Loucy (cell line): ENCODE results near the gene SLC7A6OS.

ENCODE experiments used
- H2AFZ ChIP-seq: fragments of 200-600 bp; sonication (generic); 2 replicates; pipeline ENCODE4 v1.6.0; 2016; ENCODE audit warnings: antibody characterized with exemption, mild to moderate bottlenecking, low read length, moderate library complexity
- H3F3A ChIP-seq: fragments of 200-600 bp; 2 replicates; pipeline ENCODE4 v1.6.0; 2016; ENCODE audit warnings: antibody characterized with exemption, low read depth, mild to moderate bottlenecking
- H3K27me3 ChIP-seq: fragments of 200-600 bp; sonication (generic); 2 replicates; pipeline ENCODE4 v1.6.1; 2014; ENCODE audit warnings: low read length, mild to moderate bottlenecking; ENCODE audit not compliant: insufficient read depth, poor library complexity, severe bottlenecking
- H3K36me3 ChIP-seq: fragments of 200-600 bp; sonication (generic); 2 replicates; pipeline ENCODE4 v1.6.1; 2016; ENCODE audit warnings: low read length; ENCODE audit not compliant: insufficient read depth
- H3K4me1 ChIP-seq: fragments of 200-600 bp; sonication (generic); 2 replicates; pipeline ENCODE4 v1.5.1; 2014; ENCODE audit warnings: low read length, mild to moderate bottlenecking; ENCODE audit not compliant: insufficient read depth, poor library complexity, severe bottlenecking
- H3K4me2 ChIP-seq: fragments of 200-600 bp; sonication (generic); 2 replicates; pipeline ENCODE4 v1.6.0; 2014; ENCODE audit warnings: antibody characterized with exemption, low read length, low read depth, mild to moderate bottlenecking; ENCODE audit not compliant: poor library complexity, severe bottlenecking
- H3K4me3 ChIP-seq: fragments of 200-600 bp; sonication (generic); 2 replicates; pipeline ENCODE4 v1.5.1; 2014; ENCODE audit warnings: low read length, mild to moderate bottlenecking, mixed read lengths; ENCODE audit not compliant: poor library complexity, severe bottlenecking
- H3K79me2 ChIP-seq: fragments of 200-600 bp; sonication (generic); 2 replicates; pipeline ENCODE4 v1.6.1; 2014; ENCODE audit warnings: low read length; ENCODE audit not compliant: insufficient read depth
- H3K9ac ChIP-seq: fragments of 200-600 bp; sonication (generic); 2 replicates; pipeline ENCODE4 v1.6.0; 2014; ENCODE audit warnings: mild to moderate bottlenecking, low read depth, low read length, moderate library complexity; ENCODE audit not compliant: poor library complexity, severe bottlenecking
- H3K9me2 ChIP-seq: fragments of 200-600 bp; sonication (generic); replicated peaks from 2 replicates; pipeline ENCODE4 v1.6.1; 2016; ENCODE audit warnings: low read depth, low read length, mixed read lengths
- H3K9me3 ChIP-seq: fragments of 200-600 bp; sonication (generic); 2 replicates; pipeline ENCODE4 v1.6.1; 2014; ENCODE audit warnings: mild to moderate bottlenecking, antibody characterized with exemption, low read length, low read depth; ENCODE audit not compliant: insufficient read depth
- H4K20me1 ChIP-seq: fragments of 200-600 bp; sonication (generic); 2 replicates; pipeline ENCODE4 v1.6.0; 2014; ENCODE audit warnings: antibody characterized with exemption, low read length, mild to moderate bottlenecking; ENCODE audit not compliant: insufficient read depth, poor library complexity, severe bottlenecking
- EZH2phosphoT487 ChIP-seq: fragments of 200-600 bp; IDR thresholded peaks from 2 replicates; pipeline ENCODE4 v1.6.1; 2018; ENCODE audit warnings: antibody characterized with exemption, mild to moderate bottlenecking, moderate library complexity, borderline replicate concordance
- TF ChIP-seq, protein P1 (sequence below): fragments of 200-600 bp; sonication (generic); conservative IDR thresholded peaks from 2 replicates; pipeline ENCODE4 v1.5.1; 2014; ENCODE audit warnings: mild to moderate bottlenecking, antibody characterized with exemption, low read length

Gene SLC7A6OS

GRCh38 chr16:68342620-68343019 lies 31.9 kb upstream of the SLC7A6OS start:
- TF ChIP-seq, protein P1, sequence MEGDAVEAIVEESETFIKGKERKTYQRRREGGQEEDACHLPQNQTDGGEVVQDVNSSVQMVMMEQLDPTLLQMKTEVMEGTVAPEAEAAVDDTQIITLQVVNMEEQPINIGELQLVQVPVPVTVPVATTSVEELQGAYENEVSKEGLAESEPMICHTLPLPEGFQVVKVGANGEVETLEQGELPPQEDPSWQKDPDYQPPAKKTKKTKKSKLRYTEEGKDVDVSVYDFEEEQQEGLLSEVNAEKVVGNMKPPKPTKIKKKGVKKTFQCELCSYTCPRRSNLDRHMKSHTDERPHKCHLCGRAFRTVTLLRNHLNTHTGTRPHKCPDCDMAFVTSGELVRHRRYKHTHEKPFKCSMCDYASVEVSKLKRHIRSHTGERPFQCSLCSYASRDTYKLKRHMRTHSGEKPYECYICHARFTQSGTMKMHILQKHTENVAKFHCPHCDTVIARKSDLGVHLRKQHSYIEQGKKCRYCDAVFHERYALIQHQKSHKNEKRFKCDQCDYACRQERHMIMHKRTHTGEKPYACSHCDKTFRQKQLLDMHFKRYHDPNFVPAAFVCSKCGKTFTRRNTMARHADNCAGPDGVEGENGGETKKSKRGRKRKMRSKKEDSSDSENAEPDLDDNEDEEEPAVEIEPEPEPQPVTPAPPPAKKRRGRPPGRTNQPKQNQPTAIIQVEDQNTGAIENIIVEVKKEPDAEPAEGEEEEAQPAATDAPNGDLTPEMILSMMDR, result no peak
- TF ChIP-seq EZH2phosphoT487, result no peak
- no peaks in the 10 kb centered on the region for H3K27me3 ChIP-seq
- no peaks in the 10 kb centered on the region for H3K9me2 ChIP-seq
- no peak overlapping the region for H3K4me3 ChIP-seq
- H3K79me2 ChIP-seq, result no peaks in the 10 kb centered on the region
- H3K4me2 ChIP-seq, result no peak overlapping the region
- no peaks in the 10 kb centered on the region for H3K9me3 ChIP-seq
- peaks cover 41% of the 10 kb centered on the region; the same call in 1 of the 2 replicates for H3K36me3 ChIP-seq
- peaks cover 34% of the 10 kb centered on the region for H3K4me1 ChIP-seq
- no peak overlapping the region for H3K9ac ChIP-seq
- no peaks in the 10 kb centered on the region for H4K20me1 ChIP-seq
- H2AFZ ChIP-seq, result no peak overlapping the region
- H3F3A ChIP-seq, result no peaks in the 10 kb centered on the region

DNA sequence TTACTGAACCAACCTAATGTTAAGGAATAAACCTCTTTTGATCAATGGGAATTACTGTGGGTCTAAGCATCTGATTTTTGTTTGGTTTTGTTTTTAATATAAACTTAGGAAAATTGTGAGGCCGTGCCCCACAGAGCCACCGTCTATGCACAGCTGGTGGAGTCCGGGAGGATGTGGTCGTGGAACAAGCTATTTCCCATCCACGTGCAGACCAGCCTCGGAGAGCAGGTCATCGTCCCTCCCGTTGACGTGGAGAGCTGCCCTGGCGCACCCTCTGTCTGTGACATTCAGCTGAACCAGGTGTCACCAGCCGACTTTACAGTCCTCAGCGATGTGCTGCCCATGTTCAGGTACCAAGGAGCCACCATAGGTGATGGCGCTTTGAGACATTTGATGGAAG lies 28.5 kb upstream of the SLC7A6OS start:
- Histone ChIP-seq H3K4me3 (no peak overlapping the region), H3K9ac (no peak overlapping the region), H3K9me3 (no peaks in the 10 kb centered on the region), H4K20me1 (no peaks in the 10 kb centered on the region), H3K36me3 (peaks cover 47% of the 10 kb centered on the region; the same call in 1 of the 2 replicates), H2AFZ (no peak overlapping the region), H3F3A (no peaks in the 10 kb centered on the region), H3K9me2 (no peaks in the 10 kb centered on the region), H3K4me1 (no peaks in the 10 kb centered on the region), H3K79me2 (no peaks in the 10 kb centered on the region), H3K27me3 (no peaks in the 10 kb centered on the region), H3K4me2 (no peak overlapping the region)
- TF ChIP-seq, protein P1, result no peak
- TF ChIP-seq EZH2phosphoT487, result no peak

DNA sequence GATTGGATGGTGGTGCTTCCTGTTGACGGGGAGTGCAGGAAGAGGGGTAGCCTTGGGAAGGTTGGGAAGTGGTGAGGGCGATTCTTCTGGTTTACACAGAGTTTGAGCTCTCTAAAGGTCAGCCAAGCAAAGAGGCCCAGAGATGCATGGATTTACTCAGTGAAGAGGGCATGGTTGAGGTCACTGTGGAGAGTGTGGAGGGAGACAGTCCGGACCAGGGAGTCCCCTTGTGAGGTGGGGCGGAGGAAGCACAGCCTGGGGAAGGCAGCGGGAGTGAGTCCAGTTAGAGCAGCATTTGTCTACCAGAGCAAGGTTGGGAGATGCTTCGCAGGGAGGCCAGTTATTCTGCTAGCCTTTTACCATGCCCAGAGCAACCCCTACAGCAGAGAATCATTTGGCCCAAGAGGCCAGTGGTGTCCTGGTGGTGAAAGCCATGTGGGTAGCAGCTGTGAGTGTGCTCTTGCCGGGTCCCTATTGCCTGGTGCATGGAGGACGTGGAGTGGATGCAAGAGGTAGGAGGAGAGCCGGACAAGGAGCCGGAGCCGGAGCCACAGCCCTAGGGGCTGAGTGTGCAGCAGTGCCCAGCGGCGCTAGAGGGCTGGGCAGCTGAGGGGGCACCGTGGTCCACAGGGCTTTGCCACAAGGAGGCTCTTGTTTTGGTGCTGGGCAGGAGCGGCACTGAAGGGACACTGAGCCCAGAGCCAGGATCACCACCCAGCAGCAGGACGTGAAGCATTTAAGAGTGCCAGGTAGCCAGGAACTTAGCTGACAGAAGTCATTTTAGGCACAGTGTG lies 27.8 kb upstream of the SLC7A6OS start:
- TF ChIP-seq, protein P1, result no peak
- no peak for TF ChIP-seq EZH2phosphoT487

More for the DNA sequence above, 27.8 kb upstream of the SLC7A6OS start:
- Histone ChIP-seq H3K9me2 (no peaks in the 10 kb centered on the region), H3F3A (no peaks in the 10 kb centered on the region), H3K36me3 (peaks cover 47% of the 10 kb centered on the region; the same call in 1 of the 2 replicates), H3K79me2 (no peaks in the 10 kb centered on the region), H3K27me3 (no peaks in the 10 kb centered on the region), H3K9ac (no peak overlapping the region), H3K4me3 (no peak overlapping the region), H2AFZ (no peak overlapping the region), H3K4me2 (no peak overlapping the region), H4K20me1 (no peaks in the 10 kb centered on the region), H3K9me3 (no peaks in the 10 kb centered on the region), H3K4me1 (peaks cover under 1% of the 10 kb centered on the region)
